ENCODE results near the gene NLGN4X. TPM values are rescaled to one million over a fixed set of nuclear protein-coding genes. Genes with fewer than 3 reads are reported as not detected.

The NLGN4X gene
- total RNA-seq, 6 donors from 2014 or later: 1.1 to 3.1 (median 2.3) TPM

DNA sequence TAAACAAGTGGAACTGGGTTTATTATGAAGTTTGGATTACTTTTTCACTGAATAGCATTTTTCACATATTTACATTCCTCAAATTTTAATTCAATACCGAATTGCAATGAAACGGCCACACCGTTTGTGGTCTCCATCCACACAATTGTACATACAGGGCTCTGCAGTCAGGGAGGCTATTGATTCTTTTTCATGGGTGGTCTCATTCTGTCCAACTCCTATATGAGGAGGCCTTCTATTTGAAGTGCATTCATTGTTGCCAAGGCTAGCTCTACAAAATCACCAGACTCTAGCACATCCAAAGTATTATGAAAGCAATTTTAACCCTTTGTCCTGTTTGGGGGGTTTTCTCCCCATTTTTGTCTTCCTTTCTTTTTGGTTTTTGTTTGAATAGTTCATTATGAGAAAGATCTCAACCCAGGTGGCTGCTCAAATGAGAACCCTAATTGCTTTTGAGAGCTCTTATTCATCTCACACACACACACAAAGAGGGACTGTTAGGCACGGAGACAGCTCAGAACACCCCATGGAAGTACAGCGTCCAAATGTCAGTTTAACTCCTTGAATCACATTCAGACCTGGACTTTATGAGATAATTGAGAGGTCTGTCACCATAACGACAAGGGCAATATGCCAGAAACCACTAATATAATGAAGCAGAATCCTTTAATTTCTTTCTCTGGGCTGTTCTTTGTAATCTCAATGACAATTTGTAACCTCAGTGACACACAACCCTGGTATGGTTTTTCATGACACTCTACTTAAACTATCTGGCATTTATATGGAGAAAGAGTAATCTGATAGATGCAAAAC lies 79.4 kb downstream of the NLGN4X start:
- H3K4me3 ChIP-seq: no peak overlapping the region
- no peak overlapping the region for H3K27ac ChIP-seq
- no peaks in the 10 kb centered on the region for H3K36me3 ChIP-seq
- H3K27me3 ChIP-seq: no peaks in the 10 kb centered on the region
- DNase-seq: no peak
- TF ChIP-seq POLR2AphosphoS5 (IDR thresholded peaks at IDR 0.05) (no peak), CTCF (IDR thresholded peaks at IDR 0.05) (no peak), EP300 (IDR thresholded peaks at IDR 0.05) (no peak), POLR2A (IDR thresholded peaks at IDR 0.05) (no peak)
- ATAC-seq (ENCODE audit: low FRiP score in 2 of 2): no peak
- no peaks in the 10 kb centered on the region for H3K9me3 ChIP-seq
- 66 to 69% methylated on average over 6 of the region's 6 CpGs for WGBS, 2 donors
- H3K4me1 ChIP-seq: no peaks in the 10 kb centered on the region

GRCh38 chrX:6134255-6134654 lies 94.4 kb downstream of the NLGN4X start:
- Histone ChIP-seq H3K27ac (no peak overlapping the region), H3K9me3 (no peaks in the 10 kb centered on the region), H3K36me3 (no peaks in the 10 kb centered on the region), H3K4me1 (no peaks in the 10 kb centered on the region), H3K4me3 (no peak overlapping the region), H3K27me3 (no peaks in the 10 kb centered on the region)
- ATAC-seq (ENCODE audit: low FRiP score in 2 of 2) (no peak), DNase-seq (no peak)
- TF ChIP-seq EP300 (IDR thresholded peaks at IDR 0.05) (no peak), POLR2A (IDR thresholded peaks at IDR 0.05) (no peak), CTCF (IDR thresholded peaks at IDR 0.05) (no peak), POLR2AphosphoS5 (IDR thresholded peaks at IDR 0.05) (no peak)
- whole genome bisulfite sequencing, 2 donors: 88 to 100% methylated on average over 2 of the region's 2 CpGs

GRCh38 chrX:6132970-6133369 lies 95.7 kb downstream of the NLGN4X start:
- Histone ChIP-seq H3K9me3 (no peaks in the 10 kb centered on the region), H3K27ac (no peak overlapping the region), H3K27me3 (no peaks in the 10 kb centered on the region), H3K4me3 (no peak overlapping the region), H3K4me1 (no peaks in the 10 kb centered on the region), H3K36me3 (no peaks in the 10 kb centered on the region)
- no peak for TF ChIP-seq POLR2A (IDR thresholded peaks at IDR 0.05)
- no peak for TF ChIP-seq CTCF (IDR thresholded peaks at IDR 0.05)
- no peak for TF ChIP-seq POLR2AphosphoS5 (IDR thresholded peaks at IDR 0.05)
- TF ChIP-seq EP300 (IDR thresholded peaks at IDR 0.05): no peak
- WGBS, 2 donors: 89 to 91% methylated on average over 5 of the region's 5 CpGs
- no peak for DNase-seq
- ATAC-seq (ENCODE audit: low FRiP score in 2 of 2): no peak

DNA sequence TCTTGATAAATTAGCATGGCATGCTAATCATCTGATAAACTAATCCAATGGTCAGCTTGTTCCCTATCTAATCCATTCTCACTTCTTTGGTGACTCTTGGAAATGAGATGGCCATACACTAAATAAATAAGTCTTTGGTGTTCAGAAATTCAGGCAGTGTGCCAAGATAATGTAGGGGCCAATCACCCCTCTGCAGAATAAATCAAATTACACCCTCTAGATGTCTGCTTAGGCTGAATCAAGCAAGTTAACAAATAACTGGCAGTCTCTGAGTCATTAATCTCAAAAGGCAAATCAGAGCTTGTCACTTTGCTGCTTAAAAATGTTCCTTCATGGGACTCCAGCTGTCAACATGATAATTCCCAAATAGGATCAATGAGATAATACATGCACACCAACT lies 97.4 kb downstream of the NLGN4X start:
- Histone ChIP-seq H3K36me3 (no peaks in the 10 kb centered on the region), H3K9me3 (no peaks in the 10 kb centered on the region), H3K27me3 (no peaks in the 10 kb centered on the region), H3K4me1 (no peaks in the 10 kb centered on the region), H3K4me3 (no peak overlapping the region), H3K27ac (no peak overlapping the region)
- no peak for ATAC-seq (ENCODE audit: low FRiP score in 2 of 2)
- TF ChIP-seq EP300 (IDR thresholded peaks at IDR 0.05): no peak
- TF ChIP-seq POLR2A (IDR thresholded peaks at IDR 0.05): no peak
- no peak for TF ChIP-seq POLR2AphosphoS5 (IDR thresholded peaks at IDR 0.05)
- no peak for DNase-seq

DNA sequence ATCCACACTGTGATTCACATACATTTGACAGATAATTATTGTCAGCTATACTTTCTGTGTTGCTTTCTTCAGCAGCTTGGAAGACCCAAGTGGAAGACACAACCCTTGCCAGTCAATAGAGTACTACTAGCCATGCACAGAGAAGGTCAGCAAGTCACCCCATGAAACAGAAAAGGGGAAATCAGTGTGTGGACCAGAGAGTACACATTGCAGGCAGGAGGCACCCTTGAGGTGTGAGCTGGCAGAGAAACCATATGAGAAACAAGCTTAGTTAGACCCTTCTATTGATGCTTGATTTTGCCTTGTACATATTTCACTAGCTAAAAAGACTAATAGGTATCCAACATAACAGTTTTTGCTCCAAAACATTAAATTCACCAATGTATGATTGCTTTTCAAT lies 99.5 kb downstream of the NLGN4X start:
- H3K4me1 ChIP-seq: no peaks in the 10 kb centered on the region

DNA sequence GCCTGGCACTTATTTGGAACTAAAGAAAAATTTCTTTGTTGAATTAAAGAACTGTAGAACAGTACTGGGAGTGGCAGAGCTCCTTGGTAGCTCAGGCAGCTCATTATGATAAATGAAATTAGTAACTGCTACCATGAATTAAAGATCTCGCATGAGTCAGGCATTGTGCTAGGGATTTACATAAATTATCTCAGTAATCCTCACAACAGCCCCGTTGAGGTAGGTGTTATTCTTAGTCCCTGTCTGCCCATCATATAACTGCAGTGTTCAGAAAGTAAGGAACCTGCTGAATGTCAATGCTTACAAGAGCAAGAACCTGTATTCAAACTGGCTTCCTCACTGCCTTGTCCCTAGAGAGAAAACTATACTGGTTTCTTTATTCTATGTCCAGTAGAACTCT lies 108.3 kb downstream of the NLGN4X start:
- ATAC-seq (ENCODE audit: low FRiP score in 2 of 2): no peak
- no peaks in the 10 kb centered on the region for H3K27me3 ChIP-seq
- no peak for DNase-seq

More for the DNA sequence above, 99.5 kb downstream of the NLGN4X start:
- ATAC-seq (ENCODE audit: low FRiP score in 2 of 2) (no peak), DNase-seq (no peak)
- Histone ChIP-seq H3K4me3 (no peak overlapping the region), H3K36me3 (no peaks in the 10 kb centered on the region), H3K27ac (no peak overlapping the region), H3K9me3 (no peaks in the 10 kb centered on the region), H3K27me3 (no peaks in the 10 kb centered on the region)
- no peak for TF ChIP-seq POLR2A (IDR thresholded peaks at IDR 0.05)

More for the DNA sequence above, 108.3 kb downstream of the NLGN4X start:
- H3K36me3 ChIP-seq: no peaks in the 10 kb centered on the region
- H3K4me1 ChIP-seq: no peaks in the 10 kb centered on the region
- TF ChIP-seq POLR2A (IDR thresholded peaks at IDR 0.05) (no peak), EP300 (IDR thresholded peaks at IDR 0.05) (no peak), POLR2AphosphoS5 (IDR thresholded peaks at IDR 0.05) (no peak), CTCF (IDR thresholded peaks at IDR 0.05) (no peak)
- no peaks in the 10 kb centered on the region for H3K9me3 ChIP-seq
- H3K4me3 ChIP-seq: no peak overlapping the region
- H3K27ac ChIP-seq: no peak overlapping the region
- whole genome bisulfite sequencing, 2 donors: 52 to 59% methylated on average over 2 of the region's 2 CpGs

Measured in upper lobe of left lung (tissue), 6 donors.